Fibroblast of lung (primary cell): ENCODE results near the gene PSMD13.

Experiments used
- CTCF ChIP-seq, 2 donors: IDR thresholded peaks in 1 of 2; conservative IDR thresholded peaks in 1 of 2; 1 replicate in 1 of 2; 2 replicates in 1 of 2; pipeline ENCODE4 v1.5.1; 2011 to 2012; ENCODE audit warnings: low read length in 2 of 2, control low read depth in 1 of 2, inconsistent platforms in 1 of 2, low read depth in 1 of 2, mild to moderate bottlenecking in 1 of 2
- EZH2 ChIP-seq: IDR thresholded peaks from 2 replicates; pipeline ENCODE4 v1.5.1; 2012; ENCODE audit warnings: low read length, control low read depth, mild to moderate bottlenecking; ENCODE audit errors: missing control alignments

GRCh38 chr11:236774-237767 is at the start of gene PSMD13:
- TF ChIP-seq CTCF (conservative IDR thresholded peaks at IDR 0.05 in 1 of 2, IDR thresholded peaks at IDR 0.05 in 1 of 2; ENCODE audit: low read depth in 1 of 2, low read length in 2 of 2), result no peak
- TF ChIP-seq EZH2, result no peak
